Measurements from ENCODE around the gene UBE2H.
"Not testable (repeated sequence)": the region's sequence is repeated elsewhere in the genome, so short reads cannot be mapped to it uniquely, and the experiment has no call there.

Gene UBE2H
- long read RNA-seq, donor 1, full-length matches to known transcripts, result 21 of 21 reads
- long read RNA-seq, donor 1, partial matches to known transcripts, result 0 of 21 reads
- long read RNA-seq, donor 1, other reads (novel, unspliced or antisense), result 0 of 21 reads
- long read RNA-seq, donor 2, full-length matches to known transcripts, result 13 of 19 reads
- long read RNA-seq, donor 2, partial matches to known transcripts, result 6 of 19 reads
- long read RNA-seq, donor 2, other reads (novel, unspliced or antisense), result 0 of 19 reads
- long read RNA-seq, donor 3, full-length matches to known transcripts, result 9 of 9 reads
- long read RNA-seq, donor 3, partial matches to known transcripts, result 0 of 9 reads
- long read RNA-seq, donor 3, other reads (novel, unspliced or antisense), result 0 of 9 reads
- long read RNA-seq, donor 4, full-length matches to known transcripts, result 19 of 34 reads
- long read RNA-seq, donor 4, partial matches to known transcripts, result 15 of 34 reads
- long read RNA-seq, donor 4, other reads (novel, unspliced or antisense), result 0 of 34 reads
- long read RNA-seq, donor 5, full-length matches to known transcripts, result 24 of 24 reads
- long read RNA-seq, donor 5, partial matches to known transcripts, result 0 of 24 reads
- long read RNA-seq, donor 5, other reads (novel, unspliced or antisense), result 0 of 24 reads
- long read RNA-seq, donor 6, full-length matches to known transcripts, result 22 of 32 reads
- long read RNA-seq, donor 6, partial matches to known transcripts, result 10 of 32 reads
- long read RNA-seq, donor 6, other reads (novel, unspliced or antisense), result 0 of 32 reads
- long read RNA-seq, donor 7, full-length matches to known transcripts, result 29 of 45 reads
- long read RNA-seq, donor 7, partial matches to known transcripts, result 9 of 45 reads
- long read RNA-seq, donor 7, other reads (novel, unspliced or antisense), result 7 of 45 reads
- long read RNA-seq, donor 8, full-length matches to known transcripts, result 18 of 33 reads
- long read RNA-seq, donor 8, partial matches to known transcripts, result 8 of 33 reads
- long read RNA-seq, donor 8, other reads (novel, unspliced or antisense), result 7 of 33 reads

GRCh38 chr7:129952653-129953560 lies at the start of gene UBE2H:
UBE2H (minus strand) TSS chr7:129952960; CDS start chr7:129952555, 405 bp downstream.
- DNase-seq, result peak; percentile 95

- DNase-seq, result no peak
These were observed 45.7 kb upstream of the UBE2H start for GRCh38 chr7:129998446-129998845.

DNA sequence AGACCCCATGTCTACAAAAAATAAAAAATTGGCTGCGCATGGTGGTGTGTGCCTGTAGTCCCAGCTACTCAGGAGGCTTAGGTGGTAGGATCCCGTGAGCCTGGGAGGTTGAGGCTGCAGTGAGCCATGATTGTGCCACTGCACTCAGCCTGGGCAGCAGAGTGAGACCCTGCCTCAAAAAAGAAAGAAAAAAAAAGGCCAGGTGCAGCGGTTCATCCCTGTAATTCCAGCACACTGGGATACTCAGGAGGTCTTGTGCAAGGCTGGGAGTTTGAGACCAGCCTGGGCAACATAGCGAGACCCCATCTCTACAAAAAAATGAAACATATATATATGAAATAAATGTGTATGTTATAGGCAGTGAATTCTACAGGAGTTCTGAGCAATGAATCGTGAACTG lies 44.5 kb upstream of the UBE2H start:
- DNase-seq, result no peak

- DNase-seq, result no peak
These were observed 40.5 kb upstream of the UBE2H start for GRCh38 chr7:129993275-129993674.

DNA sequence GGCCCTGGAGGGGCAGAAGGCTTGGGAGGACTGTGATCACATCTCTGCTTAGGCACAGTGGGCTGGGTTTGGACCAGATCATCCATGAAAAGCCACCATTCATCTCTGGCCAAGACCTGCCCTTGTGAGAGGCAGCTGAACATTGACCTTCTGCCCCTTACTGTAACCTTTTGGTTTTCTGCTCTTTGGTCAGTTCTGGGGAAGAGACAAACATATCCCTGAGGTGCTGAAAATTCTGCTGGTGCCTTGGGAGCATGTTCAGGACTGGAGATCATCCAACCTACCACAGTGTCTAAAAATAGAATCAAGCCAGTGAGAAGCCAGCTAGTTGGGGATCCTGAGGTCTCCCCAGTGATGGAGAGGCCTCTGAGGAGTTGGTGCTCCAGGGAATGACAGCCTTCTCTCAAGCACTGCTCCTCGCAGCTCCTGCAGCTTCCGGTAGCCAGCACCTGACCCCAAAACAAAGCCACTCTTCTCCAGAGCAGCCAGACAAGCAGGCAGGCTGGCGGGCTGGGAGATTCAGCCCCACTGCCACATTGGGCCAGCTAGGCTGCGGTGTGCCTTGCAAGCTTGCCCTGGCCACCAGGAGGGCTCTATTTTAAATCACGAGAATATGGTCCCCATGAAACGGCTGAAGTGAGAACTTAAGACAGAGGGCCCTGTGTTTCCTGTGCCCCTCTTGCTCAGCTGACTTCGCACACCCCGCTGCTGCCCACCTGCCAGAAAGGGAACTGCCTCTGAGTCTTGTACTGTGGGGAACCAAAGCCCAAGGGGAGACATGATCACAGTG lies 37.8 kb upstream of the UBE2H start:
- DNase-seq, result no peak

GRCh38 chr7:129989466-129989865 lies 36.7 kb upstream of the UBE2H start:
- DNase-seq, result no peak

GRCh38 chr7:129986600-129986999 lies 33.8 kb upstream of the UBE2H start:
- DNase-seq, result no peak

DNA sequence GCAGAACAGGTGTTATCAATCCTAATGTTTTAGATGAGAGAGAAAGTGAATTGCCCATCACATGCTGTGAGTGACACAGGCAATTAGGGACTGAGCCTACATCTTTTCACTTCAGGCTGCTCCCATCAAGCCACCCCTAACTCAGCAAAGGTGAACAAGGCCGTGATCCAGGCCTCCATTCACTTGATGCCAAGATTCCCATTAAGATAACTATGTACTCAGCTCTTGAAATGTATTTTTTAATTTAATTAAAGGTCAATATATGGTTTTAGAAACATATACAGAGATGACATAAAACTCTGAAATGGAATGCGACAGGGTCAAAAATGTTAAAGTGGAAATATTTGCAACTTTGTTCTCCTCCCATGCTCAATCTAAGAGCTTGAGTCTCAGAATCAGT lies 27.9 kb upstream of the UBE2H start:
- no peak for DNase-seq

DNA sequence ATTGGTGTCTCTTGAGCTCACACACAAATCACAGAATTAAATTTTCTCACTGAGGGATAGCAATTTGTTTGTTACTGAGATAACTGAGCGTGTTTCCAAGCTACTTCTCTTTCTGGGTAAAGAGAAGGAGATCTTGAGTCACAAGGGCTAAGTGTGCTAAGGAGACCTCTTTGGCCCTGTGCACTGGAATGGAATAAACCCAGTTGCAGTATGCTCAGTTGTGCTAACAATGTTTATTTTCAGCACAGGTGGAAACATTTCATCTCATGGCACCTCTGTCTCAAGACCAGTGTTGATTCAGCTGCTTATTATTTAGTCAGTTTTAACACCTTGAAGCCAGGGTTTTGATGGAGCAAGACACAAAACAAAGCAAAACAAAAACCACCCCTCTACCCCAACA lies 22.5 kb upstream of the UBE2H start:
- DNase-seq, result no peak

DNA sequence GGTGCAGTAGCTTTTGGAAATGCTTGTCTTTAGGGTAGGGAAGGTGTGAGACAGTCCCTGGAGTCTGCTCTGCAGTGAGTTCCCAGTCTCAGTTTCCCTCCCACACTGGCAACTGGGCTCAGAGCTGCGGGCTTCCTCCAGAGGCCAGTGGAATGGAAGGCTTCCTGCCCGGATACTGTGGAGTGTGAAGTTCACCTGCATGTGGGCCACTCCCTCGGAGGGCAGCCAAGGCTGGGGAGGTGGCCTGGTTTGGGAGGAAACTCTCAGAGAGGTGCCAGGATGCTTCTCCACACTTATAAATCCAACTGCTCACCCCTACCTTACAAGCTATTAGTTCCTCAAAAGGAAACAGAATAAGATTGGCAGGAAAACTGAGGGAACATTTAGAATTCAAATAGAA lies 18.1 kb upstream of the UBE2H start:
- DNase-seq, result no peak

- DNase-seq, result no peak
These were observed 17.2 kb upstream of the UBE2H start for GRCh38 chr7:129969881-129970446.

- DNase-seq, result no peak
These were observed 16.0 kb upstream of the UBE2H start for GRCh38 chr7:129968592-129969383.

- DNase-seq, result not testable (repeated sequence)
These were observed 7.4 kb upstream of the UBE2H start for GRCh38 chr7:129960204-129960475.

DNA sequence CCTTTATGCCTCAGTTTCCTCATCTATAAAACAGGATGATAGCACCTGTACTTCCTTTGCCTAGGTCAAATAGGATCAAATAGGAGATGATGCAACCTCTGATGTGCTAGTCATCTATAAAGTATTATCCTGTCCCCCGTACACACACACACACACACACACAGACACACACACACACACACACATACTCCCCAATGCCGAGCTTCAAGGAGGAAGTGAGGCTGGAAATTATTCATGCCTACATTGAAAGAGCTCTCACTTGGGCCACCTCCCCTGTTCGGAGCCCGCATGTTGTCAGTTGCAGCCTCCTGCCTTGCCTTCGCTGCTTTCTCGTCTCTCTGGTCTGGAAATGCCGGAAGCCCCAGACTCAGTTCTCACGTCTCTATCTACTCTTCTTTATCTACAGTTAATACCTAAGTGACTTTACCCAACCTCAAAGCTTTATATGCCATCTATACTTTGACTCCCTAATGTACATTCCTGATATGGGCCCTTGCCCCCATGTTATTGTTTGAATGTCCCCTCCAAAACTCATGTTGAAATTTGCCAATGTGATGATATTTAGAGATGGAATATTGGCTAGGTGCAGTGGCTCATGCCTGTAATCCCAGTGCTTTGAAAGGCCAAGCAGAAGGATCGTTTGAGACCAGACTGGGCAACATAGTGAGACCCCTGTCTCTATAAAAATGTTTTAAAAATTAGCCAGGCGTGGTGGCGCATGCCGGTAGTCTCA lies 6.9 kb upstream of the UBE2H start:
- DNase-seq, result no peak

DNA sequence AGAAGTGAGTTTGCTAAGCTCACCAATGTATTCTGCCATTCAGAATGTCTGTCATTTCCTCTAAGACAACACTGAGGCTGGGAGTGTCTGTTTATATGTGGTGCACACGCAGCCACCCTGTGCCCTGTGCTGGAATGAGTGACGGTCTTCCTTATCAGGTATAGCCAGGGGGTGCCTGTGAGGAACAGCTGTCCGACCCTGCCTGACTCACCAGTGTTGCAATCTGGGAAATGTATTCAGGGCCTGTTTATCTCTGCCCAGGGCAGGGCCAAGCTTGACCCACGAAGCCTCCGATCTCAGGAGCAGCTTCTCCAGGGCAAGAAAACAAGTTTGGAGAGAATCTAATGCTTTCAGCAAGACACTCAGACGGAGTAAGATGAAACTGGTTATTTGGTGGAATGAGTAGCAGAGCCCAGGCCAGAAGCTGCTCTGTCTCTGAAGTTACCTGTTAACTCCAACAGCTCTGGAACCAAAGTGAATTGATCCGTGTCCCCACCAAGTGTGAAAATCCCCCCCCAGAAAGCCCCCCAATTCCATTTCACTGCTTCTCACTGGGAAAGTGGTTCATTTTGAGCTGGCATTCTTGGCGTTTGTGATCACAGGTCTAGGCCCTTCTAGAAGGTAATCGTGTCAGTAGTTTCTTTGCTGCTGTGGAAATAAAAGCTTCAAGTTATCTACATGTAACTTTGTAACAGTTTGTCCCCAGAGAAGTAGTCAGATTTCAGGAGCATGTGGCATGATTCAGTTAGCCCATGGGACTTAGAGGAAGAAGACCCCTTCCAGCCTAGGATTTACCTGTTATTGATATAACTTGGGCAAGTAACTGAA lies 6.1 kb upstream of the UBE2H start:
- no peak for DNase-seq

DNA sequence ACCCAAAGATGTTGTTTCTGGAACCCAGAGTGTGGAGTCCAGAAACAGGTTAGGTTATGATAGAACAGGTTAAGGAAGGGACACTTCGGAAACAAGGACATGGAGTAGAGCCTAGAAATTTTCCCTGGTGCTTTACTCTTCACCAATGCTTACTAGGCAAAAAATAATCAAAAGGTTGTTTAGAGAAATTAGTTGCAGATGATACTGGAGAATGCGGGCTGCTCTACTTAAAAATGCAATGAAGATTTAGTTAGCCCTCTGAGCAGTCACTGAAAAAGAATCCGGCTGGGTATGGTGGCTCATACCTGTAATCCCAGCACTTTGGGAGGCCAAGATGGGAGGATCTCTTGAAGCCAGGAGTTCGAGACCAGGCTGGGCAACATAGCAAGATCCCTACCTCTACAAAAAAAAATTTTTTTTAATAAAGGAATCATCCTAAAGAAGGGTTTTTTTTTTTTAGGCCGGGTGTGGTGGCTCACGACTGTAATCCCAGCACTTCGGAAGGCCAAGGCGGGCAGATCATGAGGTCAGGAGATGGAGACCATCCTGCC lies 3.3 kb upstream of the UBE2H start:
- DNase-seq, result no peak

GRCh38 chr7:129952086-129952652 lies 591 bp downstream of the UBE2H start:
- DNase-seq, result no peak
